Left ventricle myocardium inferior (tissue), 1 donor: ENCODE measurements around the gene NFATC2IP. TPM values are rescaled to one million over a fixed set of nuclear protein-coding genes. Genes with fewer than 3 reads are reported as not detected.

Experiments
- DNase-seq: peaks from one replicate; pipeline ENCODE4 v3.0.0-alpha.2; 2020
- H3K27ac ChIP-seq: fragments of 200-600 bp; replicated peaks from 2 replicates; pipeline ENCODE4 v1.8.0; 2021
- H3K27me3 ChIP-seq: fragments of 200-600 bp; 2 replicates; pipeline ENCODE4 v1.8.0; 2021; ENCODE audit warnings: low read depth
- H3K36me3 ChIP-seq: fragments of 200-600 bp; 2 replicates; pipeline ENCODE4 v1.8.0; 2021
- H3K4me1 ChIP-seq: fragments of 200-600 bp; 2 replicates; pipeline ENCODE4 v1.8.0; 2021
- H3K4me3 ChIP-seq: fragments of 200-600 bp; 2 replicates; pipeline ENCODE4 v1.8.0; 2021; ENCODE audit warnings: mild to moderate bottlenecking, moderate library complexity
- H3K9me3 ChIP-seq: fragments of 200-600 bp; replicated peaks from 2 replicates; pipeline ENCODE4 v1.8.0; 2021
- CTCF ChIP-seq: fragments of 200-600 bp; IDR thresholded peaks from 2 replicates; pipeline ENCODE4 v1.8.0; 2021; ENCODE audit warnings: antibody characterized with exemption, mild to moderate bottlenecking, borderline replicate concordance
- intact Hi-C: fragments of 100-400 bp; cut with micrococcal nuclease; formaldehyde crosslinking; loops from one replicate; pipeline ENCODE4 v1.11.0; 2022
- total RNA-seq: library from RNA; stranded (reverse); fragmentation: NEBNext Ultra II Directional; extraction: Animal tissue kit (Norgen Biotek cat#: 25700); gene quantifications from one replicate; pipeline ENCODE4 v1.2.1, GENCODE V29; 2021
- donor health status: DM: no; HTN: yes; CAD: no; lungs with severe emphysema.

Gene NFATC2IP
- total RNA-seq, 1 donor from 2014 or later: 18.1 TPM

- TF ChIP-seq CTCF: no peak
- intact Hi-C loops: no loop called here
- Histone ChIP-seq H3K9me3 (no peaks in the 10 kb centered on the region), H3K27ac (no peak overlapping the region), H3K36me3 (peaks cover 96% of the 10 kb centered on the region), H3K4me3 (no peak overlapping the region), H3K27me3 (no peaks in the 10 kb centered on the region), H3K4me1 (no peaks in the 10 kb centered on the region)
- DNase-seq: no peak
Measured at GRCh38 chr16:28912558-28912957, 38.2 kb upstream of the NFATC2IP start.

DNA sequence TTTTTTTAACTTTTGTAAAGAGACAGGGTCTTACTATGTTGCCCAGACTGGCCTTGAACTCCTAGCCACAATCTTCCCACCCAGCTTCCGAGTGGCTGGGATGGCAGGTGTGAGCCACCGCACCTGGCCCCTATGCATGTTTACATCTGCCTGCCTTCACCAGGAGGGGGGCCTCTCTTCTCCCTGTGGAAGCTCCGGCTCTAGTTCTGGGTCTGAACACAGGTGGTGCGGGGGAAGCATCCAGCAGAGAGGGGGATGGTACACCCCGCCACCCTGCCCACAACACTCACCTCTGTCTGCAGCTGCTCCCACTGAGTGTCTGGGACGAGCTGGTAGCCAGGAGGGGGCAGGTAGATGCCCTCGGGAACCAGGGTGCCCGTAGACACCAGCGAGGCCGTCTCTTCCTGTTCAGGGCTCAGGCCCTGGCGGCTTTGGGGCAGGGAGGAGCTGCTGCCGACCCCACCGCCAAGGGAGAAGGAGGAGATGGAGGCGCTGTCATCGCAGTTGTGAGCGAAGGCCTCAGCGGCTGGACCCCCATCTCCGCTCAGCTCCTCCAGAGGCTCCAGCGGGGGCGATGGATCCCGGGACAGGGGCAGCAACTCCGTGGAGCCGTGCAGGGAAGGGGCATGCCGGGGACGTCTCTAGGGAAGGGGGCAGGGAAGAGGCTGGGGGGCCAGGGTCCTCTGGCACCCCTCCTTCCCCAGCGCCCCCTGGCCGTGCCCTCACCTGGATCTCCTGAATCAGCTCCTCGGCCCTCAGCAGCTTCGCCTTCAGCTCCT, 36.6 kb upstream of the NFATC2IP start:
- Histone ChIP-seq H3K27ac (no peak overlapping the region), H3K4me1 (no peaks in the 10 kb centered on the region), H3K36me3 (peaks cover 94% of the 10 kb centered on the region), H3K27me3 (no peaks in the 10 kb centered on the region), H3K4me3 (no peak overlapping the region), H3K9me3 (no peaks in the 10 kb centered on the region)
- intact Hi-C loops: no loop called here
- no peak for TF ChIP-seq CTCF
- DNase-seq: no peak

DNA sequence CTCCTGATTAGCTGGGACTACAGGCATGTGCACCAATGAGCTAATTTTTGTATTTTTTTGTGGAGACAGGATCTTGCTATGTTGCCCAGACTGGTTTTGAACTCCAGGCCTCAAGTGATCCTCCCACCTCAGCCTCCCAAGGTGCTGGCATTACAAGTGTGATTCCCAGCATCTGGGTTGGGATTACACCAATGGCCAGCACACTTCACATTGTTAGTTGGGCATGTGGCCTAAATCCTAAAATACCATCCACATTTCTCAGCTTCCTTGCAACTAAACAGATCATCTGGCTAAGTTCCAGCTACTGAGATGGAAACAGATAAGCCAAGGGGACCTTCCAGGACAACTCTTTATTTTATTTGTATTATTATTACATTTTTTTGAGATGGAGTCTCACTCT, 35.6 kb upstream of the NFATC2IP start:
- TF ChIP-seq CTCF: no peak
- Histone ChIP-seq H3K4me3 (no peak overlapping the region), H3K27ac (no peak overlapping the region), H3K4me1 (no peaks in the 10 kb centered on the region), H3K9me3 (no peaks in the 10 kb centered on the region), H3K27me3 (no peaks in the 10 kb centered on the region), H3K36me3 (peaks cover 92% of the 10 kb centered on the region)
- no peak for DNase-seq
- intact Hi-C loops: no loop called here

- Histone ChIP-seq H3K4me1 (no peaks in the 10 kb centered on the region), H3K27me3 (no peaks in the 10 kb centered on the region), H3K36me3 (peaks cover 89% of the 10 kb centered on the region), H3K27ac (no peak overlapping the region), H3K4me3 (no peak overlapping the region), H3K9me3 (no peaks in the 10 kb centered on the region)
- intact Hi-C loops: no loop called here
- no peak for DNase-seq
- TF ChIP-seq CTCF: no peak
Measured at GRCh38 chr16:28917095-28917494, 33.6 kb upstream of the NFATC2IP start.

GRCh38 chr16:28918698-28919097, 32.0 kb upstream of the NFATC2IP start:
- Histone ChIP-seq H3K9me3 (no peaks in the 10 kb centered on the region), H3K27me3 (no peaks in the 10 kb centered on the region), H3K4me3 (no peak overlapping the region), H3K4me1 (no peaks in the 10 kb centered on the region), H3K36me3 (peaks cover 80% of the 10 kb centered on the region), H3K27ac (no peak overlapping the region)
- intact Hi-C loops: no loop called here
- DNase-seq: no peak
- TF ChIP-seq CTCF: no peak
